ENCODE data around the gene CIDEC.

CIDEC gene, protein sequence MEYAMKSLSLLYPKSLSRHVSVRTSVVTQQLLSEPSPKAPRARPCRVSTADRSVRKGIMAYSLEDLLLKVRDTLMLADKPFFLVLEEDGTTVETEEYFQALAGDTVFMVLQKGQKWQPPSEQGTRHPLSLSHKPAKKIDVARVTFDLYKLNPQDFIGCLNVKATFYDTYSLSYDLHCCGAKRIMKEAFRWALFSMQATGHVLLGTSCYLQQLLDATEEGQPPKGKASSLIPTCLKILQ

DNA sequence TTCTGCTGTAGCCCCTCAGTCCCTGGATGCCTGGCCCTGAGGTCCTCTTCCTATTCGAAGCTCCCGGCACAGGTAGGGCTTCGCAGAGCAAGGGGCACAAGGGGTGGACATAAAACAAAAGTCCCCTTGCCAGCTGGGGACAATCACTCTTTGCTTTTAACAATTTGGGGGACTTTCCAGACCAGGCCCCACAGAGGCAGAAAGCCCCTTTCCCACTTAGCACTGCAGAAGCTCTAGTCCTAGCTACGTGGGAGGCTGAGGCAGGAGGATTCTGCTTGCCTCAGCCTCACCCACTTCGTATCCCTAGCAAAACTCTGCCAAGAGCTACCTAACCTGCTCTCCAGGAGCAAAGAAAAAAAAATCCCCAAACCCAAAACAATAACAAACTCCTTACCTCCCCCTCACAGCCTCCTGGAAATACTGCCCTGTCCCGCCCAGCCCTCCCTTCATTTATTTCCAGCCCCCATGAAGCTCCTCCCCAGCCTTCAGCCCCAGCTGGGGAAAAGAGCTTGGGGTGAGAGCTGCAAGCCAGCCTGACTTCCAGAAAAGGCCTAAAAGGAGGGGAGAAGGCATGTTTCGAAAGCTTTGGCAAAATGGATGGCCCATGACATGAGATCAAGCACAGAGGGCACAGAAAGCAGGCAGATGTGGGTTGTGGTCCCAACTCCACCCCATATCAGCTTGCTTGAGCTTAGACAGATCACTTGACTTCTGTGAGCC is at the start of gene CIDEC:
Gene CIDEC, minus strand, starts transcription at position 424 of the 720 bp plus-strand sequence. CDS start 1,767 bp downstream, outside the sequence.
- DNase-seq: no peak

DNA sequence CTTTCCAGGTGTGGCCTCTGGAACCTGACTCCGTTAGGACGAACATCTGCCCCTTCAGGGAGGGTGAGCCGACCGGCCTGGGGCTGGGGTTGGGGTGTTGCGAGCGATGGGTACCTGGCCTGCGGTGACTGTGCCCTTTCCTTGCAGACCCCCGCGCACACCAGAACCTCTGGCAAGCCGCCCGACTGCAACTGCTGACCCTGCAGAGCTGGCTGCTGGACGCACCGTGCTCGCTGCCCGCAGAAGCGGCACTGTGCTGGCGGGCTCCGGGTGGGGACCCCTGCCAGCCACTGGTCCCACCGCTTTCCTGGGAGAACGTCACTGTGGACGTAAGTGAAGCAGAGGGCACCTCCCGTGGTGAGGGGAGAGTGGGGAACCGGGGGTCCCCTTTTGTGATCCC is 48.1 kb upstream of the CIDEC start:
- no peak for DNase-seq

DNA sequence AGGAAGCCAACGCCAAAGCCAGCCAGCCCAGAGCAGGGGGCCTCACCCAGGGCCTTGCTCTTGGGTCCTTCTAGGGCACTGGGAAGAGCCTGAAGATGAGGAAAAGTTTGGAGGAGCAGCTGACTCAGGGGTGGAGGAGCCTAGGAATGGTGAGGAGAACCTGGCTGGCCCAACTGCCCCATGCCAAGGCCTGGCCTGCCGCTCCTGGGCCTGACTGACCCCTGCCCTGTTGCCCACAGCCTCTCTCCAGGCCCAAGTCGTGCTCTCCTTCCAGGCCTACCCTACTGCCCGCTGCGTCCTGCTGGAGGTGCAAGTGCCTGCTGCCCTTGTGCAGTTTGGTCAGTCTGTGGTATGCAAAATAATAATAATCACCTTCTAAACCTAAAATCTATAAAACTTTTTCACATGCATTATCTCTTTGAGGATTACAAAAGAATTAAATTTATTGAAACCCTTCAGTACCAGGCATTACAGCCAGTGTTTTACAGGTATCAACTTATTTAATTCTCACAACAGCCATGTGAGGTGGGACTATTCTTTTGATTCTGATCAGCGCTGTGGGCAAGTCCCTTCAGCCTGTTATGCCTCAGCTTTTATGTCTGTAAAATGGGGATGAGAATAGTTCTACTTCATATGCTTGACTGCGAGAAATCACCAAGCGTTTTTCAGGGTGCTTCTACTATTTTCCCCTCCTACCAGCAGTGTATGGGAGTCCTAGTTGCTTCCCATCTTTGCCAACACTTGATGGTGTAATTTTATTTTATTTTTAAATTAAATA is 38.4 kb upstream of the CIDEC start:
- no peak for DNase-seq

DNA sequence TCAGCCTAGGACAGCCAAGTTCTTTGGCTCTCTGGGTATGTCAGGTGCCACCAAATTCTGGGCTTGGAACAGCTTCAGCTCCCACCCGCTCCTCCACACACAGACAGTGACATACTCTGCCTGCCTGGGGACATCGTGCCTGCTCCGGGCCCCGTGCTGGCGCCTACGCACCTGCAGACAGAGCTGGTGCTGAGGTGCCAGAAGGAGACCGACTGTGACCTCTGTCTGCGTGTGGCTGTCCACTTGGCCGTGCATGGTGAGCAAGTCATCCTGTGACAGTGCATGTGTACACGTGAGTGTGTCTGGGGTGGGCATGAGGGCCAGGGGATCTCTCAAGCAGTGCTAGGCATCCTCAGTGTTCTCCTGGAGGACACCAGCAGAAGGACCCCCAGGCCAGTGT is 37.8 kb upstream of the CIDEC start:
- no peak for DNase-seq

DNA sequence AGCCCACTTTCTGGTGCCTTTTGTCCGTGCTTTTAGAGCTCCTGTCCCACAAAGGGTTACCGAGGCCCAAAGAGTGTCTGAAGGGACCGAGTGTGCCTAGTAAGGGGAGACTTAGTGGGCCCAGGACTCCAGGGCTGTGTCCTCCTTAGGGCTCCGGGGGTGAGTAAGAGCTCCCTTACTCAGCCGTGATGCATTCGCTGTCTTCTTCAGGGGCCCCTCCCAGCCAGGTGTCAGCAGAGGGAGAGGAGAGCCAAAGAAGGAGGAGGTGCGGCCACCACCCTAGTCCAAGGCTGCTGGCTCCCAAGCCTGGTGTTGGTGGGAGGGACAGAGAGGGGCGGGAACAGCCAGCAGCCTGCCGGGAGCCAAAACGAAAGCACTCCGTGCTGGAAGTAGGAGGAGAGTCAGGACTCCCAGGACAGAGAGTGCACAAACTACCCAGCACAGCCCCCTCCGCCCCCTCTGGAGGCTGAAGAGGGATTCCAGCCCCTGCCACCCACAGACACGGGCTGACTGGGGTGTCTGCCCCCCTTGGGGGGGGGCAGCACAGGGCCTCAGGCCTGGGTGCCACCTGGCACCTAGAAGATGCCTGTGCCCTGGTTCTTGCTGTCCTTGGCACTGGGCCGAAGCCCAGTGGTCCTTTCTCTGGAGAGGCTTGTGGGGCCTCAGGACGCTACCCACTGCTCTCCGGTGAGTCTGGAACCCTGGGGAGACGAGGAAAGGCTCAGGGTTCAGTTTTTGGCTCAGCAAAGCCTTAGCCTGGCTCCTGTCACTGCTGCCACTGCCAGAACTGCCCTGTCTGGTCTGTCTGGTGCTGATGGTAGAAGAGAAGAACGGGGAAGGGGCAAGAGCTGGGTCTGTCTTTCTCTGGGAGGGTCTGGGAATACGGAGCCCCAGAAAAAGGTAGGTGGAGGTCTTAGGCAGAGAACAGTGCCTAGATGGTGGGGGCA is 37.0 kb upstream of the CIDEC start, which contains the start of gene IL17RC:
Gene IL17RC, plus strand, starts transcription at position 365 of the 947 bp plus-strand sequence. Its CDS starts 218 bp downstream, at position 583.
- peak; percentile 90 for DNase-seq

DNA sequence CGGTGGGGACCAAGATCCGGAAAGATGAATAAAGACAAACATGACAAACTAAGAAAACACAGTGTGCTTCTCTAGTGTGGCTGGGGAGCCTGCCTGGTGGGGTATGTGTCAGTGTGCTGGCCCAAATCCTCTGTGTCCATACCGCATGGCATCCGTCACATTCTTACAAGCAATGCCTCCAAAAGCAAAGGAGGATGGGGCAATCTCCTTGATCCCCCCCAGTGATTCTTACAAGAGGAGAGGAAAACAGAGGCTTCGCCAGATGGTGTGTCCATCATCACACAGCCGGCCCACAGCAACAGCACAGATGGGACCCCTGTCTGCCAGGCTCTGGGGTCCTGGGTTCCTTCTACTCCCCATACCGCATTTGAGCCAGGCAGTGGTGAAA is 36.3 kb upstream of the CIDEC start:
- no peak for DNase-seq

DNA sequence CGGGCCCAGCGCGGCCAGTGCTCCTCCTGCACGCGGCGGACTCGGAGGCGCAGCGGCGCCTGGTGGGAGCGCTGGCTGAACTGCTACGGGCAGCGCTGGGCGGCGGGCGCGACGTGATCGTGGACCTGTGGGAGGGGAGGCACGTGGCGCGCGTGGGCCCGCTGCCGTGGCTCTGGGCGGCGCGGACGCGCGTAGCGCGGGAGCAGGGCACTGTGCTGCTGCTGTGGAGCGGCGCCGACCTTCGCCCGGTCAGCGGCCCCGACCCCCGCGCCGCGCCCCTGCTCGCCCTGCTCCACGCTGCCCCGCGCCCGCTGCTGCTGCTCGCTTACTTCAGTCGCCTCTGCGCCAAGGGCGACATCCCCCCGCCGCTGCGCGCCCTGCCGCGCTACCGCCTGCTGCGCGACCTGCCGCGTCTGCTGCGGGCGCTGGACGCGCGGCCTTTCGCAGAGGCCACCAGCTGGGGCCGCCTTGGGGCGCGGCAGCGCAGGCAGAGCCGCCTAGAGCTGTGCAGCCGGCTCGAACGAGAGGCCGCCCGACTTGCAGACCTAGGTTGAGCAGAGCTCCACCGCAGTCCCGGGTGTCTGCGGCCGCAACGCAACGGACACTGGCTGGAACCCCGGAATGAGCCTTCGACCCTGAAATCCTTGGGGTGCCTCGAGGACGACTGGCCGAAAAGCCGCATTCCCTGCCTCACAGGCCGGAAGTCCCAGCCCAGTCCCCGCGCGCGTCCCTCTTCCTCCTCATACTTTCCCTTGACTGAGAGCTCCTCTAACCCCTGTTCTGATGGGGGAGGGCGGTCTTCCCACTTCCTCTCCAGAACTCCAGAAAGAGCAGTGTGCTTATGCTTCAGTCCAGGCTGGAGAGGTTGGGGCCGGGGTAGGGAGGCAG is 35.4 kb upstream of the CIDEC start:
- DNase-seq: peak in 1 of 2 experiments; percentile 23

DNA sequence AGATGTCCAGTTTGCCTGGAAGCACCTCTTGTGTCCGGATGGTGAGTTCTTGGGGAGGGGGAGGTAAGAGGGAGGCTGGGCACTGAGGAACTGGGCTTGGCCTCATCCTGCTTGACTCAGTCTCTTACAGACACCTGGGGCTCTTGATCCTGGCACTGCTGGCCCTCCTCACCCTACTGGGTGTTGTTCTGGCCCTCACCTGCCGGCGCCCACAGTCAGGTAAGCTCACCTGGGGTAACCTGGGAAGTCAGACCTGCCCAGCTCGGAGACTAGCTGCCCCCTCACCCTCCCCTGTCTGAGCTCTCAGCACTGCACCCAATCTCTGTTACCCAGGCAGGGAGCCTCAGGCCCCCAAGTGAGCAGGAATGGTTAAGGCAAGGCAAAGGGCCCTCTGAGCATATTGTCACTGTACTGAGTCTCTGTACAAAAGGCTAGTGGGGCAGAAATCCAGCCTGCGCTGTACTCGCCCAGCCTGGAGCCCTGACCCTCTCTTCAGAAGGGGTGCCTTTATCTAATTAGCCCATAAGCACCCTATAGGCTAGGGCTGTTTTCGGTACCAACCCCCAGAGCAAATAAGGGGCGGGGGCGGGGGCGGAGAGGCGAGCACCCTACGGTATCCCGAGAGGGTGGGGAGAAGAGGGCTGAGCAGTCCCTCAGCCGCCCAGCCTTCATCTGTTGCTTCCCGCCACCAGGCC is 34.7 kb upstream of the CIDEC start:
- DNase-seq: peak in 1 of 2 experiments; percentile 31

DNA sequence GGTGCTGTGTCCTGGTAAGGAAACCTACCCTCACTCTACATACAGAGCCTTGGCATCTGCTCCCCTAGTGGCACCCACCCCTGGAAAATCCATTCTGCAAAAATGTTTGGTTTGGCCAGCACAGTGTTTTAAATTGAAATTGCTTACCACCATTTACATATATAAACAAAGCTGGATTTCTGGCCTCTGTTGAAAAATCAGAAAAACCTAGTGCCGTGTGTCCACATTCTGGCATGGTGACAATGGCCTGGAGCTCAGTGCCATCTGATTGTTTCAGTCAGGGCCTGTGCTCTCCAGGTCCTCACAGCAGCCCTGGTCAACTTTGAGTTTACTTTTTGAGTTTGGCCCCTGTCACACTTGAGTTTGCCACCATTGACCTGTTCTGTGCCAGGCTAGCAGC is 34.0 kb upstream of the CIDEC start:
- DNase-seq: no peak

DNA sequence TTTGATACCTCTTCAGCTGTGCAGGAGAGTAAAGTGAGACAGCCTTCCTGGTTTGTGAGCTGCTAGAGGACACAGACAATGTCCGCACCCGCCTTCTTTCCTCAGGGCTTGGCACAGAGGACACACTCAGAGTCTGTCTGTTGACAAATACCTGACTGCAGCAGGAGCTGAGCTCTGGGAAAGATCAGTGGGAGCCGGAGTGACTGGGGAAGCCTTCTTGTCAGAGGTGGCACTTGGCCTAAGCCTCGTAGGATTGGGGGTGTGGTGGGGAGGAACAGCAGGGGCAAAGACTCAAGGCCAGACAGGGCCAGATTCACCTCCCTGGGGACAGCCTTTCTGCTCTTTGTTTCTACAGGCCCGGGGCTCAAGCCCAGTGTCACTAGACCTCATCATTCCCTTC is 33.5 kb upstream of the CIDEC start:
- DNase-seq: no peak

DNA sequence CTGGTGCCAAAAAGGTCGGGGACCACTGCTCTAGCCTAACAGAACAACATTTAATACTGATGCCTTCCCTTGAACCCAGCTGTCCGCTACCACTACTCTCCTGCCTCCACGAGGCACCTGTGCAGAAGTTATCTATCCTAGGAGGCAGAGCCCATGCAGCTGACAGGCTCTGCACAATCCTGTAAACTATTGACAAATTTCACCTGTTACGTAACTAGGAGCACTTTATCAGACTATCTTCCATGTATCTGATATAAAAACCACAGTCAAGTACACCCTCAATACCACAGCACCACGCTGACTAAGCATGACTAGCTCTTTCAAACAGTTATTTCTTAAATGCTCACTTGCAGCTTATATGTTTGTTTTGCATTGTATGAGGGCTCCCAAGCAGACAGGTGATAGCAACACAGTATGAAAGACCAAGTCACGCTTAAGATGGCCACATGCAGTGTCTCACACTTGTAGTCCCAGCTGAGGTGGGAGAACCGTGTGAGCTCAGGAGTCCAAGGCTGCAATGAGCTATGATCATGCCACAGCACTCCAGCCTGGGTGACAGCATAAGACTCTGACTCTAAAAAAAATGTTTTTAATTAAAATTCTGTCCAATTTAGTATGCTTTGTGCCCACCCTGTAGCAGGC is 32.4 kb upstream of the CIDEC start:
- DNase-seq: no peak

DNA sequence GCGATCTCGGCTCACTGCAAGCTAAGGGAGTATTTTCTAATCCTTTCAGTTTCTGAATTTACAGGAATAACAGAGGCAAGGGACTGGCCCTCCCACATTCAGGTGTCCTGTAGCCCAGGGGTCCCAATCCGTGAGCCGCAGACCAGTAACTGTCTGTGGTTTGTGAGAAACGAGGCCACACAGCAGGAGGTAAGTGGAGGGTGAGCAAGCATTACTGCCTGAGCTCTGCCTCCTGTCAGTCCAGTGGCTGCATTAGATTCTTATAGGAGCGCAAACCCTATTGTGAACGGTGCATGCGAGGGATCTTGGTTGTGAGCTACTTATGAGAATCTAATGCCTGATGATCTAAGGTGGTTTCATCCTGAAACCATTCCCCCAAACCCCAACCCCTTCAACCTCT is 31.8 kb upstream of the CIDEC start:
- no peak for DNase-seq

DNA sequence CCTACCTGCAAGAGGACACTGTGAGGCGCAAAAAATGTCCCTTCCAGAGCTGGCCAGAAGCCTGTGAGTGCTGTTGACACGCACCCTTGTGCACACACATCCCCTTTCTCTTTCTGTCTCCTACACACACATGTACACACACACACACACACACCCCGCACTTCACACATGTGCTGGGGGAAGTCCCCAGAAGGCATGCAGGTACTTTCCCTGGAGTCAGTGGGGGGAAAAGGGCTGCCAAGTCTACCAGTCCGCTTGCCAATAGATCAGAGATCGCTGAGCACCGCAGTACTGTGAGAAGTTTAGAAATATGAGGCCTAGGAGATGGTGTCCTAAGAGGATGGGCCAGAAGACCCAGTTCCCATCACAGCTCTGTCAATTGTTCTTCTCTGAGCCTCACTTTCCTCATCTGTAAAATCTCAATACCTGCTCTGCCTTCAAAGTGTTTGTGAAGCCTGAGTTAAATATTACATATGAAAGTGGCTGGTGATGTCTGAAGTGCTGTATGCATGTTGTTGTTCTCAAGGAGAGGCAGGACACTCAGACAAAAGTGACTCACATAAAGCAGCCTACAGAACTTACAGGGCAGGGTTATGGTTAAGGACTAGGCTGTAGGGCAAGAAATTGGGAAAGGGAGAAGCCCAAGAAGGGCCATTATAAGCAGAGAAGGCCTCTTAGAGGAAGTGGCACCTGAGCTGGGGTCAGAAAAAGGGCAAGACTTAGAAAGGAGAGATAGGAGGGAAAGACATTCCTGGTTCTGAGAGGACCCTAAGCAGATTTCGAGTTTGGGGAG is 29.4 kb upstream of the CIDEC start:
- DNase-seq: no peak

DNA sequence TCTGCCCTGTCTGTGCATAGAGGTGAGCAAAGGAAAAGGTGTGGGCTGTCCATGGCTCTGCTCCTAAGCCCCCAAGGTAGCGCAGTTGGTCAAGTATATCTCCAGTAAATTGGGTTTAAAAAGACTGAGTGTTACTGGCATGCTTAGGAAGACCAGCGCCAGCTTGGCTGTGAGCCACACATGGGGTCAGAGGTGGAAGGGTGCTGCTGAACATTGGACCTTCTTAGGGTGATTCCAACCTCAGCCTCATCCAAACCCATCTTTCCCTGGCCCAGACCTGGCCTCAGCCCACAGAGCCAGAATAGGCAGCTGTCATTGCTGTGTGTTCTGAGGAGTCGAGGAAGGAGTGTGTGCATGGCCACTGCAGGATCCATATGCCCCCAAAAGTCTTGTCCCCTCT is 28.2 kb upstream of the CIDEC start:
- no peak for DNase-seq

DNA sequence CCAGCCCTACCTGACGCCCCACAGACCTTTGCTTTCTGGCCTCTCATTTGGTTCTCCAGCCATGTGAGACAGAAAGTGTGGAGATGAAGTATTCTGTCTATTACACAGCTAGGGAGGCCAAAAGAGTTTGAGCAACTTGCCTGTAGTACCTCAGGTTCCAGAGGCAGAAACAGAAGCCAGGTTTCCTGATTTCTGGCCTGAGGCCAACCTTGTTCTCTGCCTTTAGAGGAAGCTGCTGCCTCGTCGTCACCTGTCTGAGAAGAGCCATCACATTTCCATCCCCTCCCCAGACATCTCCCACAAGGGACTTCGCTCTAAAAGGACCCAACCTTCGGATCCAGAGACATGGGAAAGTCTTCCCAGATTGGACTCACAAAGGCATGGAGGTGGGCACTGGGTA is 26.4 kb upstream of the CIDEC start:
- no peak for DNase-seq

DNA sequence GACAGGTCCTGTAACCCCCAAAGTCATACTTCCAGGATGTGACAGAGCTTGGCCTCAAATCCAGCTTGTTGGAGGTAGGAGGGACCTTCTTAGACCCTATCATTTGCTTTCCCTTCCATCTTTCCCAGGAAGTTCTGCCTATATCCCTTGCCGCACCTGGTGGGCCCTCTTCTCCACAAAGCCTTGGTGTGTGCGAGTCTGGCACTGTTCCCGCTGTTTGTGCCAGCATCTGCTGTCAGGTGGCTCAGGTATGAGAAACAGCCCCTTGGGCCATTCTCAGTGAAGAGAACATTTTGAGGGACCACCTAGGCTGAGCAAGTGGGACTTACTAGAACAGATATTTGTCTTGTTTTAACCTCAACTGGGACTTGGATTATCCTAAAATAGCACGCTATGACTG is 23.9 kb upstream of the CIDEC start:
- no peak for DNase-seq

DNA sequence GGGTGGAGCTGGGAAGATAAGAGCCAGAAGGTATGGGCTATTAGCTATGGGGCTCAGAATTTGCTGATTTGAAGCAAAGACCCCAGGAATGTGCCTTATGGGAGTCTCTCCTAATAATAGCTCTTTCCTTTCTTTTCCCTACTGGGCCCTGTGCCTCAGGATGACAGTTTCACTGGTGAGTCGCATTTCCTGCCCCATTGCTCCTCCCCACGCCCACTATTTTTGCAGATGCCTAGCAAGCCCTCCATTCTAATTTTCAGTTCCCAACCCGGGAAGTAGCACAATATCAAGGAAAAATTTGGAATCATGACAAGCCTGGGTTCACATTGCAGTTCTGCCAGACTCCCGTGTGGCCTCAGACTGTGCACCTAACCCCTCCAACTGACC is 23.2 kb upstream of the CIDEC start:
- DNase-seq: peak in 1 of 2 experiments; percentile 53

DNA sequence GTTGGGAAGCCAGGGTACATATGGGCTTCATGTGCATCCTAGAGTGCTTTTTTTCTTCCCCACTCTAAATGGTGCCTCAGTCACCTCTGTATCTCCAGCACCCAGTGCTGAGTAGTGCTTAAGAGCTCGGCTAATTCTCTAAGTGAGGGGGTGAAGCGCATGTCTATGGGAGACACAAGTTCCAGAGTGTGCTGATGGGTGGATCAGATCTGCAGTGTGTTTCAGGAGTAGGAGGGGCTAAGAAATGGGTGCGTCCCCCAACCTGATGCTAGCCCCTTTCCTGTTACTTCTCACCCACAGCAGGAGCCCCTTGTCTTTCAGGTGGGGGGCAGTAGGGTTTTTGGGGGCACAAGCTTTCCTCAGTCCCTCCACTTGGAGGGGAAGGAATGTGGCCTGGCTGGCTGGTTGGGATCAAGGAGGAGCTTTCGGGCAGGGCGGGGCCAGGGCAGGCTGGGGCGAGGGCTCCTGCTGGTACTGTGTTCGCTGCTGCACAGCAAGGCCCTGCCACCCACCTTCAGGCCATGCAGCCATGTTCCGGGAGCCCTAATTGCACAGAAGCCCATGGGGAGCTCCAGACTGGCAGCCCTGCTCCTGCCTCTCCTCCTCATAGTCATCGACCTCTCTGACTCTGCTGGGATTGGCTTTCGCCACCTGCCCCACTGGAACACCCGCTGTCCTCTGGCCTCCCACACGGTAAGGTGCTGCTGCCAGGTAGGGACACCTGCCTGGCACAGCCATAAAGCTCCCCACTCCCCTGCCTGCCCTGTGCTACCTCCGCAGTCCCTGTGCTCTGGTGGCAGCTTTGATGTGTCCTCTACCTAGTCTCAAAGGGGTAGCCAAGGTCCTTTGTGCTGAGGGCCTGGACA is 22.6 kb upstream of the CIDEC start, which contains the start of gene IL17RE:
Gene IL17RE, plus strand, starts transcription at position 477 of the 866 bp plus-strand sequence. Its CDS starts 85 bp downstream, at position 562.
- no peak for DNase-seq

All from SW 1271 (cell line).